HepG2 (cell line): ENCODE results near the gene CENPM. TPM values are rescaled to one million over a fixed set of nuclear protein-coding genes. Genes with fewer than 3 reads are reported as not detected.
A peak's percentile ranks its signal among the peaks of the same experiment; 100 is the strongest.

ENCODE experiments used
- HMG20A ChIP-seq: IDR thresholded peaks from 2 replicates; pipeline ENCODE4 v1.6.1; 2016; ENCODE audit warnings: borderline replicate concordance
- KLF6 ChIP-seq: IDR thresholded peaks from 2 replicates; pipeline ENCODE4 v1.8.0; 2016; ENCODE audit warnings: missing biosample characterization, missing genetic modification reagents
- KMT2B ChIP-seq: IDR thresholded peaks from 2 replicates; pipeline ENCODE4 v1.6.1; 2016; ENCODE audit warnings: missing genetic modification reagents, missing compliant biosample characterization
- MYC ChIP-seq: sonication (generic); formaldehyde crosslinking; IDR thresholded peaks from 2 replicates; pipeline ENCODE4 v1.9.0; 2021; ENCODE audit warnings: missing genetic modification reagents, borderline replicate concordance
- PHF20 ChIP-seq: sonication (generic); formaldehyde crosslinking; IDR thresholded peaks from 2 replicates; pipeline ENCODE4 v1.5.0; 2020; ENCODE audit warnings: mild to moderate bottlenecking, missing genetic modification reagents
- SRY ChIP-seq: sonication (generic); formaldehyde crosslinking; IDR thresholded peaks from 2 replicates; pipeline ENCODE4 v1.8.0; 2022; ENCODE audit warnings: mild to moderate bottlenecking, missing genetic modification reagents
- TCF7 ChIP-seq: sonication (generic); IDR thresholded peaks from 2 replicates; pipeline ENCODE4 v1.6.1; 2016; ENCODE audit warnings: antibody characterized with exemption, low read depth
- WIZ ChIP-seq: sonication (generic); formaldehyde crosslinking; IDR thresholded peaks from 2 replicates; pipeline ENCODE4 v1.5.1; 2020; ENCODE audit warnings: mild to moderate bottlenecking, missing genetic modification reagents
- ZNF614 ChIP-seq: IDR thresholded peaks from 2 replicates; pipeline ENCODE4 v1.6.1; 2018; ENCODE audit warnings: missing biosample characterization, missing genetic modification reagents, inconsistent platforms, borderline replicate concordance
- ZNF761 ChIP-seq: sonication (generic); formaldehyde crosslinking; conservative IDR thresholded peaks from 2 replicates; pipeline ENCODE4 v1.4.0; 2020; ENCODE audit warnings: mild to moderate bottlenecking, missing genetic modification reagents
- ZNF879 ChIP-seq: sonication (generic); formaldehyde crosslinking; IDR thresholded peaks from 2 replicates; pipeline ENCODE4 v1.8.1; 2023; ENCODE audit warnings: missing genetic modification reagents
- polyA plus RNA-seq, 8 experiments: library from polyadenylated mRNA; depleted of rRNA in 3 of 8; stranded (reverse) in 7 of 8; unstranded in 1 of 8; fragments of >200 nt; fragmentation: Illumina TruSeq in 4 of 8; extraction: Trizol in 4 of 8; gene quantifications; 2 replicates each; pipeline versions ENCODE4 v1.2.1 to v1.2.3, GENCODE V29; 2011 to 2016; ENCODE audit warnings: low read depth in 4 of 8, missing spikeins in 1 of 8, mixed read lengths in 1 of 8; ENCODE audit not compliant: insufficient read depth in 1 of 8
- total RNA-seq, 5 experiments: library from RNA; depleted of rRNA; stranded (reverse); fragments of >200 nt; fragmentation: Illumina TruSeq; extraction: Trizol; gene quantifications; 2 replicates each; pipeline ENCODE4 v1.2.3, GENCODE V29; 2016; ENCODE audit warnings: low read depth in 1 of 5
- TF ChIP-seq, protein P1 (sequence below): sonication (generic); formaldehyde crosslinking; IDR thresholded peaks from 2 replicates; pipeline ENCODE4 v1.4.0; 2020; ENCODE audit warnings: missing genetic modification reagents
- TF ChIP-seq, protein P2 (sequence below): IDR thresholded peaks from 2 replicates; pipeline ENCODE4 v1.6.1; 2016; ENCODE audit warnings: mild to moderate bottlenecking, missing biosample characterization, missing genetic modification reagents
- TF ChIP-seq, protein P3 (sequence below): IDR thresholded peaks from 2 replicates; pipeline ENCODE4 v1.6.1; 2016; ENCODE audit warnings: low read depth, control low read depth
- TF ChIP-seq, protein P4 (sequence below): sonication (generic); formaldehyde crosslinking; IDR thresholded peaks from 2 replicates; pipeline ENCODE4 v1.8.1; 2022; ENCODE audit warnings: low read depth, mild to moderate bottlenecking, missing genetic modification reagents
- TF ChIP-seq, protein P5 (sequence below): sonication (generic); formaldehyde crosslinking; IDR thresholded peaks from 2 replicates; pipeline ENCODE4 v1.5.1; 2020; ENCODE audit warnings: mild to moderate bottlenecking, missing genetic modification reagents, borderline replicate concordance

CENPM gene
- total and polyA plus RNA-seq, 2 of the 13 experiments (the other 11 are each of a cell fraction or from before 2014, with no cell fraction given), result 11.2 to 37.3 TPM

DNA sequence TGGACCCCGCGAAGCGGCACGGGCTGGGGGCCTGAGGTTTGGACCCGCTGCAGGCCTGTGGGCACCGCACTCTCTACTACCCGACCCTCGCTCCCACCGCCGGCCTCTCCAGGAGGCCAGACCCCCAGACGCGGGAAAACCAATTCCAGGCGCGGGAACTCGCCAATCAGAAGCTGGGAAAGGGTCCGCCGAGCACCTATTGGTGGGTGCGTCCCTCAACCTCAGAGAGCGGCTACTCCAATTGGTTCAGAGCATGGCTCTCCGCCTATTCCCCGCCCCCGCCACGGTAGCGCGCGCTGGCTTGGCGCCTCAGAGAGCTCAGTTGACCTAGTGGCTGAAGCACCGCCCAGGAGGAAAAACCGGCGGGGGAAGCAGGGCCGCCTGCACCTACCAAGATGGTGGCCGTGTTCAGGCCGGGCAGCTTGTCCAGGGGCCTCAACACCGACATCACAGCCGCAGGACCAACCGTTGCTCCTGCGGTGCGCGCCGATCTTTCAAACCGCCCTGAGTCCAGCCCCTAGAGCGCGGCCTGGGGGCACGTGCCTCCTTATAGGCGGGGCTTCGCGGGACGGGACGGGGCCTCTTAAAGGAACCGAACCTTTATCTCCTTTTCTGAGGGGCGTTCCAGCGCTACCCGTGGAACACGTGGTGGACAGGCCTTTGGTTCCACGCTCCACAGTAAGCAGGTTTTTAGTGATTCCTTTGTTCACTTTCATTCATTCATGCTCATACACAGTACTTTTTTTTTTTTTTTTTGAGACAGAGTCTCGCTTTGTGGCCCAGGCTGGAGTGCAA is at the start of gene CENPM (continued):
- TF ChIP-seq, protein P1, sequence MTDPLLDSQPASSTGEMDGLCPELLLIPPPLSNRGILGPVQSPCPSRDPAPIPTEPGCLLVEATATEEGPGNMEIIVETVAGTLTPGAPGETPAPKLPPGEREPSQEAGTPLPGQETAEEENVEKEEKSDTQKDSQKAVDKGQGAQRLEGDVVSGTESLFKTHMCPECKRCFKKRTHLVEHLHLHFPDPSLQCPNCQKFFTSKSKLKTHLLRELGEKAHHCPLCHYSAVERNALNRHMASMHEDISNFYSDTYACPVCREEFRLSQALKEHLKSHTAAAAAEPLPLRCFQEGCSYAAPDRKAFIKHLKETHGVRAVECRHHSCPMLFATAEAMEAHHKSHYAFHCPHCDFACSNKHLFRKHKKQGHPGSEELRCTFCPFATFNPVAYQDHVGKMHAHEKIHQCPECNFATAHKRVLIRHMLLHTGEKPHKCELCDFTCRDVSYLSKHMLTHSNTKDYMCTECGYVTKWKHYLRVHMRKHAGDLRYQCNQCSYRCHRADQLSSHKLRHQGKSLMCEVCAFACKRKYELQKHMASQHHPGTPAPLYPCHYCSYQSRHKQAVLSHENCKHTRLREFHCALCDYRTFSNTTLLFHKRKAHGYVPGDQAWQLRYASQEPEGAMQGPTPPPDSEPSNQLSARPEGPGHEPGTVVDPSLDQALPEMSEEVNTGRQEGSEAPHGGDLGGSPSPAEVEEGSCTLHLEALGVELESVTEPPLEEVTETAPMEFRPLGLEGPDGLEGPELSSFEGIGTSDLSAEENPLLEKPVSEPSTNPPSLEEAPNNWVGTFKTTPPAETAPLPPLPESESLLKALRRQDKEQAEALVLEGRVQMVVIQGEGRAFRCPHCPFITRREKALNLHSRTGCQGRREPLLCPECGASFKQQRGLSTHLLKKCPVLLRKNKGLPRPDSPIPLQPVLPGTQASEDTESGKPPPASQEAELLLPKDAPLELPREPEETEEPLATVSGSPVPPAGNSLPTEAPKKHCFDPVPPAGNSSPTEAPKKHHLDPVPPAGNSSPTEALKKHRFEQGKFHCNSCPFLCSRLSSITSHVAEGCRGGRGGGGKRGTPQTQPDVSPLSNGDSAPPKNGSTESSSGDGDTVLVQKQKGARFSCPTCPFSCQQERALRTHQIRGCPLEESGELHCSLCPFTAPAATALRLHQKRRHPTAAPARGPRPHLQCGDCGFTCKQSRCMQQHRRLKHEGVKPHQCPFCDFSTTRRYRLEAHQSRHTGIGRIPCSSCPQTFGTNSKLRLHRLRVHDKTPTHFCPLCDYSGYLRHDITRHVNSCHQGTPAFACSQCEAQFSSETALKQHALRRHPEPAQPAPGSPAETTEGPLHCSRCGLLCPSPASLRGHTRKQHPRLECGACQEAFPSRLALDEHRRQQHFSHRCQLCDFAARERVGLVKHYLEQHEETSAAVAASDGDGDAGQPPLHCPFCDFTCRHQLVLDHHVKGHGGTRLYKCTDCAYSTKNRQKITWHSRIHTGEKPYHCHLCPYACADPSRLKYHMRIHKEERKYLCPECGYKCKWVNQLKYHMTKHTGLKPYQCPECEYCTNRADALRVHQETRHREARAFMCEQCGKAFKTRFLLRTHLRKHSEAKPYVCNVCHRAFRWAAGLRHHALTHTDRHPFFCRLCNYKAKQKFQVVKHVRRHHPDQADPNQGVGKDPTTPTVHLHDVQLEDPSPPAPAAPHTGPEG, result peak; percentile 63; the same call in 1 of the 2 replicates
- TF ChIP-seq ZNF614 (CRISPR knock-in tag), result 0 out of 2 replicates have a peak, but pooled peaks have one; percentile 36
- TF ChIP-seq WIZ (CRISPR knock-in tag), result peak; percentile 38; the same call in 1 of the 2 replicates
- TF ChIP-seq TCF7, result no peak
- TF ChIP-seq SRY (CRISPR knock-in tag), result 0 out of 2 replicates have a peak, but pooled peaks have one; percentile 59
- no peak; the same call in 1 of the 2 replicates for TF ChIP-seq KMT2B
- no peak for TF ChIP-seq ZNF879 (CRISPR knock-in tag)
- TF ChIP-seq, protein P2, sequence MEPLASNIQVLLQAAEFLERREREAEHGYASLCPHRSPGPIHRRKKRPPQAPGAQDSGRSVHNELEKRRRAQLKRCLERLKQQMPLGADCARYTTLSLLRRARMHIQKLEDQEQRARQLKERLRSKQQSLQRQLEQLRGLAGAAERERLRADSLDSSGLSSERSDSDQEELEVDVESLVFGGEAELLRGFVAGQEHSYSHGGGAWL (CRISPR knock-in tag), result peak; percentile 89; the same call in 1 of the 2 replicates
- no peak for TF ChIP-seq KLF6
- no peak for TF ChIP-seq HMG20A (CRISPR knock-in tag)
- TF ChIP-seq, protein P3, sequence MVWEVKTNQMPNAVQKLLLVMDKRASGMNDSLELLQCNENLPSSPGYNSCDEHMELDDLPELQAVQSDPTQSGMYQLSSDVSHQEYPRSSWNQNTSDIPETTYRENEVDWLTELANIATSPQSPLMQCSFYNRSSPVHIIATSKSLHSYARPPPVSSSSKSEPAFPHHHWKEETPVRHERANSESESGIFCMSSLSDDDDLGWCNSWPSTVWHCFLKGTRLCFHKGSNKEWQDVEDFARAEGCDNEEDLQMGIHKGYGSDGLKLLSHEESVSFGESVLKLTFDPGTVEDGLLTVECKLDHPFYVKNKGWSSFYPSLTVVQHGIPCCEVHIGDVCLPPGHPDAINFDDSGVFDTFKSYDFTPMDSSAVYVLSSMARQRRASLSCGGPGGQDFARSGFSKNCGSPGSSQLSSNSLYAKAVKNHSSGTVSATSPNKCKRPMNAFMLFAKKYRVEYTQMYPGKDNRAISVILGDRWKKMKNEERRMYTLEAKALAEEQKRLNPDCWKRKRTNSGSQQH (CRISPR knock-in tag), result peak; percentile 57; the same call in 1 of the 2 replicates
- TF ChIP-seq, protein P4, sequence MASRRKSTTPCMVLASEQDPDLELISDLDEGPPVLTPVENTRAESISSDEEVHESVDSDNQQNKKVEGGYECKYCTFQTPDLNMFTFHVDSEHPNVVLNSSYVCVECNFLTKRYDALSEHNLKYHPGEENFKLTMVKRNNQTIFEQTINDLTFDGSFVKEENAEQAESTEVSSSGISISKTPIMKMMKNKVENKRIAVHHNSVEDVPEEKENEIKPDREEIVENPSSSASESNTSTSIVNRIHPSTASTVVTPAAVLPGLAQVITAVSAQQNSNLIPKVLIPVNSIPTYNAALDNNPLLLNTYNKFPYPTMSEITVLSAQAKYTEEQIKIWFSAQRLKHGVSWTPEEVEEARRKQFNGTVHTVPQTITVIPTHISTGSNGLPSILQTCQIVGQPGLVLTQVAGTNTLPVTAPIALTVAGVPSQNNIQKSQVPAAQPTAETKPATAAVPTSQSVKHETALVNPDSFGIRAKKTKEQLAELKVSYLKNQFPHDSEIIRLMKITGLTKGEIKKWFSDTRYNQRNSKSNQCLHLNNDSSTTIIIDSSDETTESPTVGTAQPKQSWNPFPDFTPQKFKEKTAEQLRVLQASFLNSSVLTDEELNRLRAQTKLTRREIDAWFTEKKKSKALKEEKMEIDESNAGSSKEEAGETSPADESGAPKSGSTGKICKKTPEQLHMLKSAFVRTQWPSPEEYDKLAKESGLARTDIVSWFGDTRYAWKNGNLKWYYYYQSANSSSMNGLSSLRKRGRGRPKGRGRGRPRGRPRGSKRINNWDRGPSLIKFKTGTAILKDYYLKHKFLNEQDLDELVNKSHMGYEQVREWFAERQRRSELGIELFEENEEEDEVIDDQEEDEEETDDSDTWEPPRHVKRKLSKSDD (CRISPR knock-in tag), result peak; percentile 83; the same call in 1 of the 2 replicates
- peak; percentile 95 for TF ChIP-seq ZNF761 (CRISPR knock-in tag)
- TF ChIP-seq MYC (CRISPR knock-in tag), result peak; percentile 81
- peak; percentile 36; the same call in 1 of the 2 replicates for TF ChIP-seq PHF20 (CRISPR knock-in tag)
- TF ChIP-seq, protein P5, sequence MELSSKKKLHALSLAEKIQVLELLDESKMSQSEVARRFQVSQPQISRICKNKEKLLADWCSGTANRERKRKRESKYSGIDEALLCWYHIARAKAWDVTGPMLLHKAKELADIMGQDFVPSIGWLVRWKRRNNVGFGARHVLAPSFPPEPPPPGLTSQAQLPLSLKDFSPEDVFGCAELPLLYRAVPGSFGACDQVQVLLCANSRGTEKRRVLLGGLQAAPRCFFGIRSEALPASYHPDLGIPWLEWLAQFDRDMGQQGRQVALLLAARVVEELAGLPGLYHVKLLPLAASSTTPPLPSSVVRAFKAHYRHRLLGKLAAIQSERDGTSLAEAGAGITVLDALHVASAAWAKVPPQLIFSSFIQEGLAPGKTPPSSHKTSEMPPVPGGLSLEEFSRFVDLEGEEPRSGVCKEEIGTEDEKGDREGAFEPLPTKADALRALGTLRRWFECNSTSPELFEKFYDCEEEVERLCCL (CRISPR knock-in tag), result peak; percentile 83
